Non-pigmented ciliary epithelial cell (primary cell): ENCODE results near the gene TRIM34.
"Not testable (repeated sequence)": the region's sequence is repeated elsewhere in the genome, so short reads cannot be mapped to it uniquely, and the experiment has no call there.

Source experiments
- DNase-seq: peaks from one replicate; pipeline ENCODE4 v3.0.0-alpha.2; 2010; ENCODE audit warnings: low read depth

The TRIM34 gene

GRCh38 chr11:5621580-5621979 is 3.2 kb upstream of the TRIM34 start:
- DNase-seq: no peak

DNA sequence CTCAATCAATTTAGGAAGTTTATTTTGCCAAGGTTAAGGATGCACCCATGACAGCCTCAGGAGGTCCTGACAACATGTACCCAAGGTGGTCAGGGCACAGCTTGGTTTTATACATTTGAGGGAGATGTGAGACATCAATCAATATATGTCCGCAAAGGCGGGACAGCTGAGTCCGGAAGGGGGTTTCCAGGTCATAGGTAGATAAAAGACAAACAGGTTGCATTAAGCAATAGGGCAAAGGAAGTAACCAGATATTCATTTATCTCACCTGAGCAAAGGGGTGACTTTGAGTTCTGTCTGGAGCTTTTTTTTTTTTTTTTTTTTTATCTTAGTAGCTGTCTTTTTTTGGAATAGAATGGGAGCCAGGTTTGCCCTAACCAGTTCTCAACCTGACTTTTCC is 2.0 kb upstream of the TRIM34 start:
- DNase-seq: no peak

GRCh38 chr11:5625281-5625680 is 480 bp downstream of the TRIM34 start:
- DNase-seq: no peak

GRCh38 chr11:5626196-5626595 is 1.4 kb downstream of the TRIM34 start:
- no peak for DNase-seq

- DNase-seq: no peak
These were observed 6.6 kb downstream of the TRIM34 start for GRCh38 chr11:5631417-5631816.

- no peak for DNase-seq
These were observed 7.3 kb downstream of the TRIM34 start for GRCh38 chr11:5631969-5632635.

DNA sequence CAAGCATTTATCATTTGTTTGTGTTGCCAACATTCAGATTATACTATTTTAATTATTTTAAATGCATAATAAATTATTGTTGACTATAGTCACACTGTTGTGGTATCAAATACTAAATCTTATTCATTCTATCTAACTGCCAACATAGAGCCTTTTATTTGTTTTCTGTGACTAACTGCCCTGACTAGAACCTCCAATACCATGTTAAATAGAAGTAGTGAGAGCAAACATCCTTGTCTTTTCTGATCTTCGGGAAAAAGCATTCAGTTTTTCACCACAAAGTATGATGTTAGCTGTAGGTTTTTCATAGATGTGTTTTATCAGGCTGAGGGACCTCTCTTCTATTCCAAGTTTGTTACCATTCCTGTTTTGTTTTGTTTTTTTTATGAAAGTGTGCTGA is 15.2 kb downstream of the TRIM34 start:
- DNase-seq: no peak

DNA sequence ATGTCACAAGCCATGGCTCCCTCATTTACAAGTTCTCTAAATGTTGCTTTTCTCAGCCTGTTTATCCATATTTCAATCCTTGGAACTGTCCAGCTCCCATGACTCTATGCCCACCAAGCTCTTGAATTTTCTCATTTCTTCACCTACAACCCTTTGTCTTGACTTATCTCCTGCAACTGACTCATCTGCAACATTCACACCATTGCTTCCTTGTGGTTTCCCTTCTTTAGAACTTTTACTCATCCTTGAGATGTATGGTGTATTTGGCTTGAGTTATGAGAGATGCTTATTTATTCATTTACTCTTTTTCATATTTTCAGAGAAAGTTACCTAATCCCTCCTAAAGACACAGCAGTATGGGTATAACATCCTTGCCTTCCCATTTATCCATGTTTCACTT is 18.8 kb downstream of the TRIM34 start:
- DNase-seq: no peak

GRCh38 chr11:5646139-5646538 is 21.3 kb downstream of the TRIM34 start:
- DNase-seq: no peak

DNA sequence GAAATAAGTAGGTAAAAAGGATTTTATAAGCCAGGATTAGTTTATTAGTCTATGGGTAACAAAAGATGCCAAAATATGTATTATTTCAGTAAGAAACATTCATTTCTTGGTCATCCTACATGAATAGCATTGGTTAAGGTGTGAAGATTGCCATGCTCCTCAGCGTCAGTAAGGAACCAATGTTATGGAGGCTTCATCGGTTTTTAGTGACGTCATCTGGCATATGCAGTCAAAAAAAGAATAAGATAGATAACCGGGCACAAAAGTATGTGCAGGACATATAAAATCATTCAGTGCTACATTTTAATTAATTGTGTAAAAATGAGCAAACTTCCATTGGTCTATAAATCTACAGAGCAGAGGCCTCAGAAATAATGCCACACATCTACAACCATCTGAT is 30.7 kb downstream of the TRIM34 start:
- DNase-seq: no peak

GRCh38 chr11:5656956-5657355 is 32.2 kb downstream of the TRIM34 start:
- not testable (repeated sequence) for DNase-seq

DNA sequence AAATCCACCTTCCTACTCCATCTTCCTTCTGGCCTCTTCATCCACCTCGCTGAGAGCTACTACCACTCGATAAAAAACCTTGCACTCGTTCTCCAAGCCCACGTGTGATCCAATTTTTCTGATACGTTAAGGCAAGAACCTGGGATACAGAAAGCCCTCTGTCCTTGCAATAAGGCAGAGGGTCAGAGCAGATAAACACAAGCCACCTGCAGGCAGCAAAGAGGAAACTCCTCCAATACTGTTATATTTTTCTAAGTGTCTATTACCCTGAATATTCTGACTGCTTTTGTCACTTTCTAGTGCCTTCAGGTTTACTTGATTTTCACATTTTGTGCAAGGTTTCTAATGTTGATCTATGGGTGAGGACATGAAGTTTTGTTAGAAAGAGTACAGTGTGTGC is 33.5 kb downstream of the TRIM34 start:
- no peak for DNase-seq

- DNase-seq: no peak
These were observed 38.7 kb downstream of the TRIM34 start for GRCh38 chr11:5663511-5663910.

GRCh38 chr11:5665051-5665570 is 40.3 kb downstream of the TRIM34 start:
- no peak for DNase-seq

DNA sequence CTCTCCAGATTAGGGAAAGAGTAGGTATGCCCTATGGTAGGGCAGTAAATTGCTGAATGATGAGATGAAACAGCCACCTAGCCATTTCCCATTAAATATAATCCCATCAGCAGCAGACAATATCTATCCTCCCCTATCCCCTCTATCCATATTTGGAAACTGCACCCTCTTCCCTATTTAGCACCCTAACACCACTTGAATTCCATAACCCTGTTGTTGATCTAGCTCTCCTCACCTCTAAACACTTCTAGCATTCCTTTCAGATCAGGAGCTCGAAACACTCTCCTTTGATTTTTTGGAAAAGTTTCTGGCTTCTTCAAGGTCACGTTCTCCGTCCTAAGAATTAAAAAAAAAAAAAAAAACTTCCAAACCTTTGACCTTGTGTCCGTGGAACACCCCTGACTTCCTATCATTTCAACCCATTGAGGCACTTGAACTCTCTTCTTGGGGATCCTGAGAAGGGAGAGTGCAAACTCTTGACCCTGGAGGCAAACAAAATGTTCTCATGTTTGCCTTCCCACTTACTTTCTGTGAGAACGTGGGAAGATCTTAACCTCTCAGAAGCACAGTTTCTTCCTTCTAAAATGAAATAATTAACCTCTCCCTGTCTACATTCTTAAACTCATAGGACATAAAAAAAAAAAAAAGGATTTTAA is 41.1 kb downstream of the TRIM34 start:
- DNase-seq: no peak

GRCh38 chr11:5666402-5666793 is 41.6 kb downstream of the TRIM34 start:
- DNase-seq: no peak

DNA sequence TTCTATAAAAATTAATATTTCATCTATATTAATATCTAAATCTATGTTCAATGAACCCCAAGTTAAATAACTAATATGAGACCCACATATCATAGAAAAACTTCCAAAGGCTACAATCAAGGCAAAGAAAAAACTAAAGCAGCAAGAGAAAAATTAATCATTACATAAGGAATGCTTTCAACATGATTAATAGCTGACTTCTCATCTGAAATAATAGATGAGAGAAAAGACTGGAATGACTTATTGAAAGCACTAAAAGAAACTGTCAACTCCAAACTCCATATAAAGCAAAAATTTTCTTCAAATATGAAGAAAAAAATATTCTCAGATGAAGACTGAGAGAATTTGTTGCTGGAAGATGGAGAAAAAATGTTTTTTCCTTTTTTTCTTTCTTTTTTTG is 47.0 kb downstream of the TRIM34 start:
- DNase-seq: no peak

GRCh38 chr11:5674391-5674790 is 49.6 kb downstream of the TRIM34 start:
- no peak for DNase-seq

- DNase-seq: no peak
These were observed 55.0 kb downstream of the TRIM34 start for GRCh38 chr11:5679811-5680210.

- not testable (repeated sequence) for DNase-seq
These were observed 58.2 kb downstream of the TRIM34 start for GRCh38 chr11:5682890-5683441.

GRCh38 chr11:5683620-5684019 is 58.8 kb downstream of the TRIM34 start:
- DNase-seq: not testable (repeated sequence)

GRCh38 chr11:5684036-5684645 is 59.3 kb downstream of the TRIM34 start:
- DNase-seq: no peak
